NCI-H2196 (cell line): ENCODE measurements around the gene B4GALT6.

Experiments used
- DNase-seq: peaks from one replicate; lab custom pipeline; 2025; ENCODE audit not compliant: unreplicated experiment; lab: John Stamatoyannopoulos, UW

The B4GALT6 gene

DNA sequence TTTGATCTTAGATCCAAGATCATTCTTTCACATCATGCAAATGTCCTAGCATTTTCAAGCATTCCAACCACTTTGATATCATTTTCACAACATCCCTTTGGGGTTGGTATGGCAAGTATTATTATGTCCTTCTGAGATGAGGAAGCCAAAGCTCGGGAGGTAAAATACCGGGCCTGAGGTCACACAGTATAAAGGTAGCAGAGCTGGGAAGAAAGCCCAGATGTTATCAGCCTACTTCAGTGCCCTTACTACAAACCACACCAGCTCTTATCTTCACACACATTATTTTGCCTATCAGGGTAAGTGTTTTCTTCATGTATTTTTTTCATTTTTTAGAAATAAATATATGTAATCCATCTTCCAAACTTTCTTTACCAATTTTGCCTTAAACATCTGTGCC lies 4.2 kb upstream of the B4GALT6 start:
- no peak for DNase-seq

DNA sequence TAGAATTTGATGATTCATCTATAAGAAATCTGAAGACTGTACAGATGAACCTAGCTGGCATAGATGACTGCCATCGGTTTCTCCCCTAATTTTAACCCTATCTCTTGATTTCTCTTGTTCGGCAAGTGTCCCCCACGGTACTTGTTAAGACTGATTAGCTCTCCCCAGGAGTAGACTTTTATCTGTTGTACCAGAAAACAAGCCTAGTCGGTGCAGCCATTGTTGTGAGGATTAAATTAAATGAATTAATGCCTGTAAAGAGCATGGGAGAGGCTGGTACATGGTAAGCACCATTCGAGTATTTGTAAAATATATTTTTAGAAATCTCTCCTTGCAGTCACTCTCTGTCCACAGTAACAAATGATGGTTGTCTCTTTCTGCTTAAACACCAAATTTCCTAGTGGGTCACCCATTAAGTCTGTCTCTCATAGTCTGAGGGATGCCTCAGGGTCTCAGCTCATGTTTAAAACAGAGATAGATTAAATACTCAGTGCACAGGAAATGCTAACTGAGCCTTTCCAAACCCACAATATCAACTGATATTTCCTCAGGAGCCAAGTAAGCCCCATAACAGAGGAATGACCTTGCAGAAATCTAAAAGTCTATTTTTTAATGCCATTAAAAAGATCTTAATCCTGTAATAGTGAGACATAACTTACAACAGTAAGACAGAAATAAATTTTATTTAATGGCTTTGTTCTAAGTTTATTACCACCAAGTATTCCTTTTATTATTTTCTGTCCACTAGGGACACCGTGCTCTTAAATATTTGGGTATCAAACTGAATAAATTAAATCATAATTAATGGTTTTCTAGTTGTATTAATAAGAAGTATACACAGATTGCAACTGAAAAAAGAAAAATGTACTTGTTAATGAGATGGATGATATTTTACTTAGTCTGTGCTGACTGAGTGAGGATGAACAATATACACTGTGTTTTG lies 2.9 kb upstream of the B4GALT6 start:
- DNase-seq = no peak

GRCh38 chr18:31686572-31686971 lies 2.2 kb upstream of the B4GALT6 start:
- DNase-seq = no peak

- DNase-seq = peak; percentile 84
Measured at GRCh38 chr18:31685097-31686082, 1.0 kb upstream of the B4GALT6 start.

- DNase-seq = no peak
Measured at GRCh38 chr18:31683968-31684278, 458 bp downstream of the B4GALT6 start.

DNA sequence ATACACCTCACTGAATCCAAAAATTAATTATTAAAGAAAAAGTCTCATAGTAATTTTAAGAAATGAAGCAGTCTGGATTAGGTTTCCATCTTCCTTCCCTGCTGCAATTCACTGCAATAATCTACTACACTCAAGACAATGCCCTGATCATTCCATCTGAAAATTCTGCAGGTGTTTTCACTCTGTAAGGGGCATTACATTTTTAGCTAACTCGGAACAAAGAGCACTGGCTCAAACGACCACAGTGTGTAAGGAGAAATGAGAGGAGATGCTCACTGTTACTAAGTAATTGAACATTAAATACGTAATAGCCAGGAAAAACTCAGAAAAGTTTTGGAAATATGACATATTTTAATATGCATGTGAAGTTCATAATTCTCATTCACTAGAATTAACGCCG lies 1.3 kb downstream of the B4GALT6 start:
- DNase-seq = no peak

GRCh38 chr18:31680831-31681568 lies 3.4 kb downstream of the B4GALT6 start:
- peak; percentile 5 for DNase-seq

DNA sequence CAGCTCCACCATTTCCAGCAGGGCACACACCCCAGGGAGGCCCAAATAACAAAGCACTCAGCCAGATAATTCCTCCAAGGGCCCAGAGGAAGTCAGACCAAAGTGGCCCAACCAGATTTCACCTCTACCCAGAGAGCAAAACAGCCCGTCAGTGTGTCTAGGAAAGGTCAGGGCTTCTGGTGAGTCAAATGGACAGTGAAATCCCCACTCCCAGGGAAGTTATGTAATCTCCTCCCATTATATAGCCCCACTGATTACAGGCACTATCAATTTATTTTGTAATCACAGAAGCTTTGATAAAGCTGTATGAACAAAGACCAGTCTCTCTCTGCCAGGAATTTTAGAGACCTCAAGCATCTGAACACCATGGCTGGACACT lies 4.0 kb downstream of the B4GALT6 start:
- DNase-seq = no peak

GRCh38 chr18:31679791-31680432 lies 4.5 kb downstream of the B4GALT6 start:
- DNase-seq = no peak

GRCh38 chr18:31679133-31679742 lies 5.1 kb downstream of the B4GALT6 start:
- DNase-seq = no peak

GRCh38 chr18:31678425-31678824 lies 6.0 kb downstream of the B4GALT6 start:
- DNase-seq = no peak

DNA sequence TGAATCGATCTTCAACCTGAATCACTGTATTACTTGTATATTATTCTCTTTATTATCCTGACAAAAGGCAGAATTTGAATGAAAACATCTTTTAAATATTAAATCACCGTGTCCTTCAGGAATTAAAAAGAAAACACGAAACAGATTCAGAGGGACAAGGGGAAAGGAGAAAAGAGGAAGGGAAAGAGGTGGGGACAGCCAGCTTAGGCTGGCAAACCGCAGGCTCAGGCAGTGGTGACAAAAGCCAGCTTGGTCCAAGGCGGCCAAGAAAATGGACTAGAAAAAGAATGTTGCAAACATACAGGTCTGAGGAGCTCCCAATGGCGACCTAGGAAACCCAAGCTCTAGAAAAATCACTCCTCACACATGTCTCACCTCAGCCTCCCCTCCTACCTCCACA lies 6.8 kb downstream of the B4GALT6 start:
- DNase-seq = no peak

GRCh38 chr18:31675404-31675803 lies 9.0 kb downstream of the B4GALT6 start:
- no peak for DNase-seq

- no peak for DNase-seq
Measured at GRCh38 chr18:31672628-31673135, 11.7 kb downstream of the B4GALT6 start.

DNA sequence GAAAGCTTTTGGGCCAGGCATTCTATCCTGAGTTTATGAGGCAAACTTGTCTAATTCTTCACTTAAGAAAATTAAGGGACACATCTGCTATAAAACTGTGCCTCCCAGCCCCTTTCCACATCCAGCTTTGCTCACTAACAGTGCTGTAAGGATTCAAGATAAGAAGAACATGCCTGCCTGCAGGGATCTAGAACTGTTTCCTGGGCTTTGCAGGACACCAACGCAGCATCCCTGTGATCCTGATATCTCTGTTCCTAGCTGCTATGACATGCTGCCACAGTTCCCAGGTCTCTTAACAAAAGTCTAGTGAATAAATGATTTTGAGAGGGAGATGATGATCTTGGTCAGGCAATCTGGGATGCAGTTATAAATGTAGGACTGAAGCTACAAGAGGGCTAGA lies 12.4 kb downstream of the B4GALT6 start:
- DNase-seq = no peak

- no peak for DNase-seq
Measured at GRCh38 chr18:31669541-31669940, 14.8 kb downstream of the B4GALT6 start.

GRCh38 chr18:31667185-31667584 lies 17.2 kb downstream of the B4GALT6 start:
- DNase-seq = no peak

DNA sequence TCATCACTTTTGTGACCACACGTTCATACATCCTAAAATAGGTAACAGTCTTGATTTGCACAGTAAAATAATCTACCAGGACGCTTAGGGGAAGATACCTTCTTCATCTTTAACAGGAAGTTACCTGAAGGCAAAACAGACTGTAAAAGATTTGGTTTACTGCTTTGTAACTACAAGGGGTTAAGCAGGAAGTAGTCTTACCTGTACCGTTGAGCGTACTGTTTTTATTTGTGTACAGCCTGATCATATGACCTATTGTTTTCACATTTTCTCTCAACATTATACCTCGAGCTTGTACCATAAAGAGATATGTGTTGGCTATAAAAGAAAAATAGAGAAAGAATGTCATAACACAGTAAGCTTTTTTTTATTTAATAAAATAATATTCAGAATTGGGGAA lies 18.3 kb downstream of the B4GALT6 start:
- no peak for DNase-seq

GRCh38 chr18:31664101-31664500 lies 20.3 kb downstream of the B4GALT6 start:
- no peak for DNase-seq

DNA sequence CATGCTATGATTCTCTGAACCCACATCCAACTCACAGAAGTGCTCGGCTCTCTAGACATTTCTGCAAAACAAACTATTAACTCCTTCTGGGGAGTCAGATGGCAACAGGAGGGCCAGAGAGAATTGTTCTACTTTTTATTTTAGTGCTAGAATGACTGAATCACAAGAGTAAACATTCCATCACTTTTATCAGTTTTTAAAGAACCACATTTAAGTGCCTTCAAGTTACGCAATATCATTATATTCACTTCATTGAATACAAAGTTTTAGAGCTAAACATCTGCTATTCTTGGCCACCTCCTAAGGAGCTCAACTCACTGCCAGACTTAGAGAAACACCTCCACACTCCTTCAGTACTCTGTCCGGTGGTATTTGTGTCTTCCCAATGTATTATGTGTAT lies 22.4 kb downstream of the B4GALT6 start:
- DNase-seq = no peak
